Measurements from ENCODE around the gene MRPS9.

DNA sequence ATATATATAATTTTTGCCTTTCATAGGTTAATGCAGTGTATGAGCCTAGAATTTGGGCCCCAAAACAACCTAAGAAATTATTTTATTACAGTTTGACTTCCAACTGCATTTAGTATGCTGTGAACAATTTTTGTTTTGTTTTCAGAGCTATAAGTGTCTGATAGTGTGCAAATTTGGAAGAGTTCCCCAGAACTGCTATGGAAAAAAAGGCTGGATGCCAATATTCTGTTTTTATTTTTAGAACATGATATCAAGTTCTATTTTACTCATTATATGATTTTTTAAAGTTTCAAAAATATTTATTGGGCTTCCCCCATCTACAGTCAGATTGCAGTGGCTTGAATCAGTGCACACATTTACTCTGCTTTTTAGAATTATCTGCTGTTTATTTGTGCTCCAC, 42.6 kb downstream of the MRPS9 start:
- TF ChIP-seq EZH2 (IDR thresholded peaks at IDR 0.05; ENCODE audit: insufficient read depth, poor library complexity, severe bottlenecking) (no peak), EZH2phosphoT487 (IDR thresholded peaks at IDR 0.05; ENCODE audit: insufficient read depth, low read depth) (no peak)
